Activated T-helper 2 cell treated with anti-CD3 and anti-CD28 coated beads, Interferon-gamma antibody, Interleukin-2, Interleukin-4, amounts not matched to agents 10 μg/mL and 5 μg/mL and 100 μg/mL, durations not matched to agents 14 hours and 24 hours and 36 hours (primary cell): ENCODE data around the gene DEFB129. TPM values are rescaled to one million over a fixed set of nuclear protein-coding genes. Genes with fewer than 3 reads are reported as not detected.

Experiments
- DNase-seq: peaks from one replicate; pipeline ENCODE4 v3.0.0; 2021; ENCODE audit warnings: low spot score
- H3K27ac Mint-ChIP-seq: one replicate; pipeline ENCODE4 v1.8.0; 2021; ENCODE audit warnings: mixed read lengths
- H3K27me3 Mint-ChIP-seq: one replicate; pipeline ENCODE4 v1.8.0; 2021; ENCODE audit warnings: low read depth, mixed read lengths
- H3K36me3 Mint-ChIP-seq: one replicate; pipeline ENCODE4 v1.8.0; 2021; ENCODE audit warnings: low read depth, mixed read lengths
- H3K4me1 Mint-ChIP-seq: one replicate; pipeline ENCODE4 v1.8.0; 2021; ENCODE audit warnings: low read depth, mixed read lengths
- H3K4me3 Mint-ChIP-seq: one replicate; pipeline ENCODE4 v1.8.0; 2021; ENCODE audit warnings: low read depth, mild to moderate bottlenecking, moderate library complexity, mixed read lengths
- H3K9me3 Mint-ChIP-seq: one replicate; pipeline ENCODE4 v1.8.0; 2021; ENCODE audit warnings: mixed read lengths
- intact Hi-C: fragments of 100-400 bp; cut with micrococcal nuclease; formaldehyde crosslinking; loops from one replicate; pipeline ENCODE4 v1.15.1; 2023
- total RNA-seq: library from RNA; stranded (reverse); gene quantifications from 2 replicates; pipeline ENCODE4 v1.2.3, GENCODE V29; 2022

DEFB129 gene
- total RNA-seq, 1 donor from 2014 or later = not detected

- Mint-ChIP-seq H3K9me3 (no peaks in the 10 kb centered on the region), H3K27ac (no peak overlapping the region), H3K27me3 (peaks cover 6% of the 10 kb centered on the region), H3K36me3 (no peaks in the 10 kb centered on the region), H3K4me1 (peaks cover 12% of the 10 kb centered on the region), H3K4me3 (no peak overlapping the region)
- DNase-seq = no peak
- intact Hi-C loops = no loop called here
These were observed 31.3 kb downstream of the DEFB129 start for GRCh38 chr20:258269-258858.

DNA sequence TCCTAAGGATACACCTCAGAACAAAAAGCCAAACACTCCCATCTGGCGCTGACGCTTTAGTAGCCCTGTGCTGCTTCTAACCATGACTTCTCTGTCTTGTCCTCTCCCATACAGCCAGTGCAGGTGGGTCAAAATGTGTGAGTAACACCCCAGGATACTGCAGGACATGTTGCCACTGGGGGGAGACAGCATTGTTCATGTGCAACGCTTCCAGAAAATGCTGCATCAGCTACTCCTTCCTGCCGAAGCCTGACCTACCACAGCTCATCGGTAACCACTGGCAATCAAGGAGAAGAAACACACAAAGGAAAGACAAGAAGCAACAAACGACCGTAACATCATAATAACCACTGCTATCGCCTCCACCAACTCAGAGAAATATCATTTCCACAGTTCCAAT is 31.9 kb downstream of the DEFB129 start:
- Mint-ChIP-seq H3K36me3 (no peaks in the 10 kb centered on the region), H3K27ac (no peak overlapping the region), H3K27me3 (peaks cover 6% of the 10 kb centered on the region), H3K9me3 (no peaks in the 10 kb centered on the region), H3K4me1 (peaks cover 11% of the 10 kb centered on the region), H3K4me3 (no peak overlapping the region)
- intact Hi-C loops = no loop called here
- DNase-seq = peak; percentile 7

DNA sequence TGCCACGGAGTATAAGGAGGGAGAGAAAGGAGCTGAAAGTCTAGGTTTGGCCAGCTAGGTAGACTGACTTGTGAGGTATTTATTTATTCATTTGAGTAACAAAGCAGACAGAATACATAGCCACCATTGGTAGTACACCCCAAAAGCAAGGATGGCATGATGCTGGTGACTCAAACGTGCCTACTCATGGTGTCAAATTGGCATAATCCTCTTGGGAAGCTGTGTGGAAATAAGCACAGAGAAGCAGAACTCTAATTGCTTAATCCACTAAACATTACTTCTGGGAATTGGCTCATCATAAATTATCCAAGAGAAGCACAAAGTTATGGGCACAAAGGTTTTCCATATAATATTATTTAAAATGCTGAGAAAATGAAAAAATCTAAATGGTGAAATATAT is 32.9 kb downstream of the DEFB129 start:
- Mint-ChIP-seq H3K4me1 (peaks cover 11% of the 10 kb centered on the region), H3K36me3 (no peaks in the 10 kb centered on the region), H3K4me3 (no peak overlapping the region), H3K9me3 (no peaks in the 10 kb centered on the region), H3K27ac (no peak overlapping the region), H3K27me3 (peaks cover 6% of the 10 kb centered on the region)
- intact Hi-C loops = no loop called here
- no peak for DNase-seq

- no peaks in the 10 kb centered on the region for H3K36me3 Mint-ChIP-seq
- no peak overlapping the region for H3K4me3 Mint-ChIP-seq
- no peak for DNase-seq
- H3K27me3 Mint-ChIP-seq = peaks cover 2% of the 10 kb centered on the region
- intact Hi-C loops = no loop called here
- H3K9me3 Mint-ChIP-seq = no peaks in the 10 kb centered on the region
- no peak overlapping the region for H3K27ac Mint-ChIP-seq
- H3K4me1 Mint-ChIP-seq = peaks cover 18% of the 10 kb centered on the region
These were observed 36.6 kb downstream of the DEFB129 start for GRCh38 chr20:263701-264100.

DNA sequence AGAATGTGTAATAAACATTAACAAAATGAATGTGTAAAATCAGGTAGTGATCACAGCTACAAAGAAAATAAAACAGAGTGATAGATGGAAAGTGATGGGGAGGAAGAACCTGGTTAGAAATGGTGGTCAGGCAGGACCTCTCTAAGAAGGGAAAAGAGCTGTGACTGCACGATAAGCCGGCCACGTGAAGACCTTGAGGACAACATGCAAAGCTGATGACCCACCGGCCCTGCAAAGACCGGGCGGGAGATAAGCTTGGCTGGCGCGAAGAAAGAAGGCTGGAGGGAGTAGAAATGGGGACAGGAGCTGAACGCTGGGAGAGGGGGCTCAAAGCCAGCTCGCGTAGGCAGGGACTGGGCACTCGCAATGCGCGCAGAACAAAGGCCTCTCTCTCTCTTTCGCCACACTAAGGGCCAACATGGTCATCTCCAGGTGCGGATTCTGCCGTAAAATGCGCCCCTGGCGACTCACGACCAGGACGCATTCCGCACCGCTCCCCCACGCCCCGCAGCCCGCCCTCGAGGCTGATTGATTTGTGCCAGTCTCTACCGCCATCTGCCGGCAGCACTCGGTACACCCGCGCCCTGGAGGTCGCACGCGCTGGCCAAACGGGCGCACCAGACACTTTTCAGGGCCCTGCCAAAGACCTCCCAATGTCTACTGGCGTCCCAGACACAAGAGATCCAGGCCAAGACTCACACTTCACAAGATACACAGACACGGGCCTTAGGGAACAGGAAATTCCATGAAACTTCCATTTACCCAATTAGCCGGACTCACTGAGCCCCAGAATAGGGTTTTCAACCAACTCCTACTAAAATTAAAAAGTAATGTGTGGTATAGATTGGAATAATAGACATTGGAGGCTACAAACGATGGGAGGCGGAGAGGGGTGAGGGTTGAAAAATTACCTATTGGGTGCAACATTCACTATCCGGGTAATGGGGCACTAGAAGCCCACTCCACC is 39.8 kb downstream of the DEFB129 start:
- Mint-ChIP-seq H3K9me3 (no peaks in the 10 kb centered on the region), H3K27ac (peak overlapping the region; percentile 71), H3K4me3 (peak overlapping the region; percentile 80), H3K27me3 (peaks cover 2% of the 10 kb centered on the region), H3K36me3 (no peaks in the 10 kb centered on the region), H3K4me1 (peaks cover 12% of the 10 kb centered on the region)
- DNase-seq = peak; percentile 81
- intact Hi-C loops = loop anchor here (1.0 to 2.0 kb wide), 3 partner anchors 30 to 64 kb away; no protein-coding TSS in a partner anchor

DNA sequence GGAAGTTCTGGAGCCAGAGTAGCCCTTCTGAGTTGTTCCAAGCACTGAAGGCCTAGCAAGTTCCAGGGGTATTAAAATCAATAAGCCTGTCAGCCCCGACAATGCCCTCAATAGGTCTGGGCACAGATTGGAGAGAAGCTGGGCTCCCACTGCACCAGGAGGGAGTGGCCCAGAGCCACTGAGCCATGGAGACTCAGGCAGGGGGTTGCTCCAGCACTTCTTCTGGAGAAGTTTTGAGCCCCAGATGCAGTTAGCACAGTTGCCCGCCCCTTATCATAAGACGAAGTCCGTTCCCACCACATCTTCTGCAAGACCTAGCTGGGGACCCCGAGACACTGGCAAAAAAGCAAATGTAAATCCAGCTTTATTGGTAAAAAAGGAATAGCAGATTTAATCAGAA is 43.5 kb downstream of the DEFB129 start:
- DNase-seq = no peak
- intact Hi-C loops = no loop called here

GRCh38 chr20:271069-271468 is 44.0 kb downstream of the DEFB129 start:
- Mint-ChIP-seq H3K27ac (no peak overlapping the region), H3K4me3 (no peak overlapping the region), H3K36me3 (peaks cover 4% of the 10 kb centered on the region), H3K27me3 (peaks cover 2% of the 10 kb centered on the region), H3K4me1 (peaks cover 9% of the 10 kb centered on the region), H3K9me3 (no peaks in the 10 kb centered on the region)
- DNase-seq = no peak
- intact Hi-C loops = no loop called here

More for the DNA sequence above, 43.5 kb downstream of the DEFB129 start:
- Mint-ChIP-seq H3K27ac (no peak overlapping the region), H3K4me3 (no peak overlapping the region), H3K4me1 (peaks cover 12% of the 10 kb centered on the region), H3K36me3 (no peaks in the 10 kb centered on the region), H3K27me3 (peaks cover 2% of the 10 kb centered on the region), H3K9me3 (no peaks in the 10 kb centered on the region)

GRCh38 chr20:271528-271927 is 44.5 kb downstream of the DEFB129 start:
- no peaks in the 10 kb centered on the region for H3K27me3 Mint-ChIP-seq
- H3K27ac Mint-ChIP-seq = no peak overlapping the region
- intact Hi-C loops = no loop called here
- H3K4me1 Mint-ChIP-seq = peaks cover 6% of the 10 kb centered on the region
- no peak for DNase-seq
- H3K4me3 Mint-ChIP-seq = no peak overlapping the region
- H3K9me3 Mint-ChIP-seq = no peaks in the 10 kb centered on the region
- H3K36me3 Mint-ChIP-seq = peaks cover 8% of the 10 kb centered on the region

- intact Hi-C loops = no loop called here
- Mint-ChIP-seq H3K4me1 (no peaks in the 10 kb centered on the region), H3K27ac (no peak overlapping the region), H3K36me3 (peaks cover 8% of the 10 kb centered on the region), H3K4me3 (no peak overlapping the region), H3K9me3 (no peaks in the 10 kb centered on the region), H3K27me3 (no peaks in the 10 kb centered on the region)
- no peak for DNase-seq
These were observed 45.7 kb downstream of the DEFB129 start for GRCh38 chr20:272718-273117.

DNA sequence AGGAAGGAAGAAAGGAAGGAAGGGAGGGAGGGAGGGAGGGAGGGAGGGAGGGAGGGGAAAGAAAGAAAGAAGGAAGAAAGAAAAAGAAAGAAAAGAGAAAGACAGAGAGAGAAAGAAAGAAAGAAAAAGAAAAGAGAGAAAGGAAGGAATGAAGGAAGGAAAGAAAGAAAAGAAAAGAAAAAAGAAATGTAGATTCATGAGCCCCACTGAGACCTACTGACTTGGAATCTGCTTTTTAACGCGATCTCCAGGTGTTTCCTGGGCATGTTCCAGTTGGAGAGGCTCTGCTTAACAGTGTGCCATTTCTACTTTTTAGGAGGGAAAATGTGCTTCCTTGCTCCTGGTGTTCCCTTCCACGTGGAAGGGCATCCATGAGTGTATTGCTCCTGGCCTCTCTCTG is 46.8 kb downstream of the DEFB129 start:
- Mint-ChIP-seq H3K9me3 (no peaks in the 10 kb centered on the region), H3K4me3 (no peak overlapping the region), H3K36me3 (peaks cover 14% of the 10 kb centered on the region), H3K27me3 (no peaks in the 10 kb centered on the region), H3K4me1 (no peaks in the 10 kb centered on the region), H3K27ac (no peak overlapping the region)
- DNase-seq = no peak
- intact Hi-C loops = no loop called here

DNA sequence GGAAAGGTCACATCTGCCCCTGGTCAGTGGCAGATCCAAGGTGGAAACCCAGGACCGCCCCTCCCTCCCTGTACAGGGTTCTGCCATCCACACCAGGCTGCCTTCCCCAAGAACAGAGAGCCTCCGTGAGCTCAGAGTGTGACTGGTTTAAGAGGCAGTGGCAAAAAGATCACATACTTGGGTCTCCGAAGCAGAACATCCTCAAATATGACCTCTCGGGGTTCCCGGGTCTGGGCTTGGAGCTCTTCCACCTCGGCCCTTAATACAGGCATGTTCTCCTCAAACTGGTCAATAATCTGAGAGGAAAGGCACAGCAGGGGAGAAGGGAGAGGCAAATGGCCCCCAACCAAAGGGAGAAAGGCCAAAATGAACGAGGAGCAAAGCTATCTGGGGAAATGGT is 48.7 kb downstream of the DEFB129 start:
- Mint-ChIP-seq H3K27me3 (no peaks in the 10 kb centered on the region), H3K4me1 (no peaks in the 10 kb centered on the region), H3K27ac (no peak overlapping the region), H3K9me3 (no peaks in the 10 kb centered on the region), H3K36me3 (peaks cover 14% of the 10 kb centered on the region), H3K4me3 (no peak overlapping the region)
- no peak for DNase-seq
- intact Hi-C loops = no loop called here

GRCh38 chr20:276620-277495 is 49.8 kb downstream of the DEFB129 start:
- Mint-ChIP-seq H3K27me3 (no peaks in the 10 kb centered on the region), H3K27ac (no peak overlapping the region), H3K9me3 (no peaks in the 10 kb centered on the region), H3K36me3 (peaks cover 16% of the 10 kb centered on the region), H3K4me1 (no peaks in the 10 kb centered on the region), H3K4me3 (no peak overlapping the region)
- no peak for DNase-seq
- intact Hi-C loops = no loop called here

- no peaks in the 10 kb centered on the region for H3K27me3 Mint-ChIP-seq
- no peak overlapping the region for H3K27ac Mint-ChIP-seq
- H3K9me3 Mint-ChIP-seq = no peaks in the 10 kb centered on the region
- no peak overlapping the region for H3K4me3 Mint-ChIP-seq
- H3K36me3 Mint-ChIP-seq = peaks cover 16% of the 10 kb centered on the region
- intact Hi-C loops = no loop called here
- no peaks in the 10 kb centered on the region for H3K4me1 Mint-ChIP-seq
- DNase-seq = no peak
These were observed 50.4 kb downstream of the DEFB129 start for GRCh38 chr20:277496-277781.
